ENCODE data around the gene POLRMT.

The POLRMT gene

DNA sequence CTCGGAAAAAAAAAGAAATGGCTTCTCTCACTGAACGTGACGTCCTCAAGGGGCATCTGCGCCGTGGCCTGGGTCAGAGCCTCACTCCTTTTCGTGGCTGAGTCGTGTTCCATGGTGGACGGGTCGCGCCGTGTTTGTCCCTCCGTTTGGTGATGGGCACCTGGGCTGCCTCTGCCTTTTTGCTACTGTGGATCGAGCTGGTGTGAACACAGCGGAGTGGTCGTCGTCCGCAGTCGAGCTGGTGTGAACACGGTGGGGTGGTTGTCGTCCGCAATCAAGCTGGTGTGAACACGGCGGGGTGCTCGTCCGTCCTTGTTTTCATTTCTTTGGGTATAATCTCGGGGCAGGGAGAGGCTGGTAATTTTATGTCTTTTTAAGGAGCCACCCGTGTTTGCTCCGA, 32.0 kb downstream of the POLRMT start:
- ChIA-PET POLR2A (no interaction called here), CTCF (no interaction called here)
- no peak for DNase-seq (ENCODE audit: extremely low spot score)
- TF ChIP-seq TARDBP (IDR thresholded peaks at IDR 0.05) (no peak), ARNT (IDR thresholded peaks at IDR 0.05) (no peak), L3MBTL2 (conservative IDR thresholded peaks at IDR 0.05) (no peak), FOXK2 (IDR thresholded peaks at IDR 0.05) (no peak), NFRKB (IDR thresholded peaks at IDR 0.05) (no peak), FOXA1 (IDR thresholded peaks at IDR 0.05) (no peak)

DNA sequence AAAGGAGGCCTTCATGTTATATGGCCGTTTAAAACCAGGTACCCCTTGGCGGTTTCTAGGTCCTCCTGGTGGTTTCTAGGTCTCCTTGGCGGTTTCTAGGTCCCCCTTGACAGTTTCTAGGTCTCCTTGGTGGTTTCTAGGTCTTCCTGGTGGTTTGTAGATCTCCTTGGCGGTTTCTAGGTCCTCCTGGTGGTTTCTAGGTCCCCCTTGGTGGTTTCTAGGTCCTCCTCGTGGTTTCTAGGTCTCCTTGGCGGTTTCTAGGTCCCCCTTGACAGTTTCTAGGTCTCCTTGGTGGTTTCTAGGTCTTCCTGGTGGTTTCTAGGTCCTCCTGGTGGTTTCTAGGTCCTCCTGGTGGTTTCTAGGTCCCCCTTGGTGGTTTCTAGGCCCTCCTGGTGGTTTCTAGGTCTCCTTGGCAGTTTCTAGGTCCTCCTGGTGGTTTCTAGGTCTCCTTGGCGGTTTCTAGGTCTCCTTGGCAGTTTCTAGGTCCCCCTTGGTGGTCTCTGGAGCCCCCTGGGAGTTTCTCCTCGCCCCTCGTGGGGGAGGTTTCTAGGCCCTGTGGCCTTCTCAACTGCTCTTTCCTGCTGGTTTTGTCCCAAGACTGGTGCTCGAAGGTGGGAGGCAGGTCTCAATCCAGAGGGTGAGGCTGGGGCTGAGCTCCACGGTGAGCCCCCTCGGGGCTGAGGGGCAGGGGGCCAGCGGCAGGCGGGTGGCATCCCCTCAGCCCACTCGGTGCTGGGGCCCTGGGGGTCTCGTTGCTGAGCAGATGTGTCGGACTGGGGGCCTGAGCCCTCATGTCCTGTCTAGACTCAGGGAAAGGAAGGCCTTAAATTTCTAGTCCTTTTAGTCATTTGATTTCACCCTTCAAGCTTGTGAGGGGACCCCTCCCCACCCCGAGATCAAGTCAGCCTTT, 35.7 kb downstream of the POLRMT start:
- TF ChIP-seq FOXM1 (IDR thresholded peaks at IDR 0.05; ENCODE audit: borderline replicate concordance) (peak; percentile 96), FOXK2 (IDR thresholded peaks at IDR 0.05) (no peak), CTBP1 (IDR thresholded peaks at IDR 0.05; ENCODE audit: borderline replicate concordance) (no peak), ZNF384 (IDR thresholded peaks at IDR 0.05) (no peak)
- ChIA-PET POLR2A (no interaction called here), CTCF (interaction anchor here (0.6 kb wide), 1 partner anchor 44 kb away, joined by 3 read pairs; no protein-coding TSS in a partner anchor)
- no peak for DNase-seq (ENCODE audit: extremely low spot score)

DNA sequence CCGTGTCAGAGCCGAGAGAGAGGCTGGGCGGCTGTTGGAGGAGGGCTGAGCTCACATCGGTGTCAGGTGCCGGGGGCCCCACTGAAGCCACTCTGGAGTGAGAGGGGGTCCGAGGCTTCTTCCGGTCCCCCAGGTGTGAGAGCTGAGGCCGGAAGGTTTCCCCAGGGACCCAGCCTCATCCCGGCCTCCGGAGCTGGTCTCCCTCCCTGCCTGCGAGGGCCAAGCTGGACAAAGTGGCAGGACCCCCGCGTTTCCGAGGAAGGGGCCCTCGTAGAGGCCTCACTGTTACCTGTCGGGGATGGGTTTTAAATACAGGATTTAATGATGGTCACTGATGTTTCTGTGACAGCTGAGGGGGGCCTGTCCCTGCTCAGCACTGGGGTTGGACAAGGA, 37.1 kb downstream of the POLRMT start:
- TF ChIP-seq CTBP1 (IDR thresholded peaks at IDR 0.05; ENCODE audit: borderline replicate concordance) (no peak), ZNF384 (IDR thresholded peaks at IDR 0.05) (no peak), ARNT (IDR thresholded peaks at IDR 0.05) (no peak), HDGF (IDR thresholded peaks at IDR 0.05; ENCODE audit: borderline replicate concordance) (no peak), TARDBP (IDR thresholded peaks at IDR 0.05) (no peak), L3MBTL2 (conservative IDR thresholded peaks at IDR 0.05) (no peak), NFRKB (IDR thresholded peaks at IDR 0.05) (no peak), ELF4 (IDR thresholded peaks at IDR 0.05) (no peak), FOXM1 (IDR thresholded peaks at IDR 0.05; ENCODE audit: borderline replicate concordance) (no peak), FOXA1 (IDR thresholded peaks at IDR 0.05) (no peak), FOXK2 (IDR thresholded peaks at IDR 0.05) (no peak), LEF1 (IDR thresholded peaks at IDR 0.05; ENCODE audit: borderline replicate concordance) (no peak), BHLHE40 (IDR thresholded peaks at IDR 0.05; ENCODE audit: borderline replicate concordance) (no peak), SUZ12 (IDR thresholded peaks at IDR 0.05) (no peak), SP1 (IDR thresholded peaks at IDR 0.05) (no peak)
- TF ChIP-seq, protein P1, sequence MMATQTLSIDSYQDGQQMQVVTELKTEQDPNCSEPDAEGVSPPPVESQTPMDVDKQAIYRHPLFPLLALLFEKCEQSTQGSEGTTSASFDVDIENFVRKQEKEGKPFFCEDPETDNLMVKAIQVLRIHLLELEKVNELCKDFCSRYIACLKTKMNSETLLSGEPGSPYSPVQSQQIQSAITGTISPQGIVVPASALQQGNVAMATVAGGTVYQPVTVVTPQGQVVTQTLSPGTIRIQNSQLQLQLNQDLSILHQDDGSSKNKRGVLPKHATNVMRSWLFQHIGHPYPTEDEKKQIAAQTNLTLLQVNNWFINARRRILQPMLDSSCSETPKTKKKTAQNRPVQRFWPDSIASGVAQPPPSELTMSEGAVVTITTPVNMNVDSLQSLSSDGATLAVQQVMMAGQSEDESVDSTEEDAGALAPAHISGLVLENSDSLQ (IDR thresholded peaks at IDR 0.05), result no peak
- POLR2A ChIA-PET, result no interaction called here
- CTCF ChIA-PET, result no interaction called here
- DNase-seq (ENCODE audit: extremely low spot score), result no peak

DNA sequence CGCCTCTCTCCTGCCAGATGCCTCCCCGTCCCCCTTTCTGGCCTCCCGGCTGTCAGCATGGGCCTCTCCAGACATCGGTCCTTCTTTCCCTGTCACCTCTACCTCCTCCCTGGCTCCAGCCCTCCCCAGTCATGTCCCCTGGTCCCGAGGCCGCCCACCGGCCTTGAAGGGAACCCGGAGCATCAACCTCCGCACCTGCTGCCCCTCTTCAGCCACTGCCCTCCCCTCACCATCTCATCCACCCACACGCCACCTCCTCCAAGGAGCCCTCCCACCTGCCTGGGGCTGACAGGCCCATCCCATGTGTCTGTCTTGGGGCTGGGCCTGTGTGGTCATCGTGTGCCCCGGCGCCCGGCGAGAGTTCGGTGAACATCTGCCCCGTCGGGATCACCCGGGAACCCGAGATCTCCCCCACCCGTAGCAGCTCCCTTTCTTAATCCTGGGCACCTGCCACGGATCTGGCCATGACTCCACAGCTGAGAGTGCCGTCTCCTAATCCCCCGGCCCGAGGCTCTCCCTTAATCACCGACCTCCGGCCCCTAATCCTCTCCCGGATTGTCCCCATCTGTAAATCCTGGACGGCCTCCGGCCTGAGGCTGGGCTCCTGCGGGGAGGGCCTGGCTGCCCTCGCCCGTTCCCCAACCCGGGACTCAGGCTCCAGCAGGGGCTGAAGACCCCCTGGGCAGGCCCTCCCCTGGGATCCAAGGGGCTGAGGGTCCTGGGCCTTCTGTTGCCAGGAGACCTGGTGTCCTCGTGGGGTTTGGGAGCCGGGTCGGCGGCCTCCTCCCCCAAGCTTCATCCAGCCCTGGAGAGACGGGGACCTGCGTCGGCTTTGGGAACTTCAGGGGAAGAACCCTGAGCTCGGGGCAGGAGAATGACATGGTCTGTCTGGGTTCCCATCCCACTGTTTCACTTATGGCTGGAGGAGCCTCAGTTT, 37.7 kb downstream of the POLRMT start:
- CTCF ChIA-PET, result no interaction called here
- TF ChIP-seq, protein P1 (IDR thresholded peaks at IDR 0.05), result no peak
- no peak for TF ChIP-seq SP1 (IDR thresholded peaks at IDR 0.05)
- TF ChIP-seq LEF1 (IDR thresholded peaks at IDR 0.05; ENCODE audit: borderline replicate concordance), result no peak
- TF ChIP-seq ELF4 (IDR thresholded peaks at IDR 0.05), result no peak
- no peak for TF ChIP-seq TARDBP (IDR thresholded peaks at IDR 0.05)
- no peak for TF ChIP-seq FOXA1 (IDR thresholded peaks at IDR 0.05)
- no peak for TF ChIP-seq CTBP1 (IDR thresholded peaks at IDR 0.05; ENCODE audit: borderline replicate concordance)
- no peak for TF ChIP-seq L3MBTL2 (conservative IDR thresholded peaks at IDR 0.05)
- TF ChIP-seq SUZ12 (IDR thresholded peaks at IDR 0.05), result no peak
- TF ChIP-seq FOXM1 (IDR thresholded peaks at IDR 0.05; ENCODE audit: borderline replicate concordance), result no peak
- no peak for TF ChIP-seq ZNF384 (IDR thresholded peaks at IDR 0.05)
- no peak for TF ChIP-seq FOXK2 (IDR thresholded peaks at IDR 0.05)
- no peak for TF ChIP-seq NFRKB (IDR thresholded peaks at IDR 0.05)
- POLR2A ChIA-PET, result no interaction called here
- DNase-seq (ENCODE audit: extremely low spot score), result no peak

DNA sequence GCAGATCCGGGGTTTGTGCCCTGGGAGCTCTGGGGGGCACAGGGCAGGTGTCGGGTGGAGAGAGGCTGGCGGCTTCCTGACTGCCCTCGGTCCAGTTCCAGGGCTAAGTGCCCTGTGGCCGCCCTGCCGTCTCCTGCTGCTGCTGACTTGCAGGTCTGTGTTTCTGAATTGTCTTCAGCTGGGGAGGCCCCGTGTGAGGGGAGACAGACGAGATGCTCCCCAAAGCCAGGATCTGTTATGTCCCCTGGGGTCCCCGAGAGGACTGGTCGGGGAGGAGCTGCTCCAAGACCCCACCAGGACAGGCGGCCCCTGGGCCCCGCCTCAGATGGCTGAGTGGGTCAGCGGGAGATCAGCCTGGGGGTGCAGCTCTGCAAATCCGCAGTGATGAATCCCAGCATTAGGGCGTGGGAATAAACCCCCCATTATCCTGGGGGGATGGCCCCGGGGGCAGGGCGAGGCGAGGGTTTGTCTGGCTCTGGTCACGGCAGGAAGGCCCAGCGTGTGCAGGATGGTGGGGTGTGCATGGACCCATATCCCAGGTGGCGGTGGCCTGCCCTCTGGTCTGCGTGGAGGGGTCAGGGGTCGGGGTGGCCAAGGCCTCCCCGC, 39.0 kb downstream of the POLRMT start:
- ChIA-PET POLR2A (no interaction called here), CTCF (no interaction called here)
- no peak for DNase-seq (ENCODE audit: extremely low spot score)
- TF ChIP-seq ARNT (IDR thresholded peaks at IDR 0.05), result no peak
- TF ChIP-seq, protein P1 (IDR thresholded peaks at IDR 0.05), result no peak
- no peak for TF ChIP-seq HDGF (IDR thresholded peaks at IDR 0.05; ENCODE audit: borderline replicate concordance)
- TF ChIP-seq SP1 (IDR thresholded peaks at IDR 0.05), result no peak
- no peak for TF ChIP-seq L3MBTL2 (conservative IDR thresholded peaks at IDR 0.05)
- TF ChIP-seq LEF1 (IDR thresholded peaks at IDR 0.05; ENCODE audit: borderline replicate concordance), result no peak
- no peak for TF ChIP-seq FOXA1 (IDR thresholded peaks at IDR 0.05)
- TF ChIP-seq NFRKB (IDR thresholded peaks at IDR 0.05), result no peak

Measured in HEK293T (cell line).